ENCODE results near the gene ZSWIM4. TPM values are rescaled to one million over a fixed set of nuclear protein-coding genes. Genes with fewer than 3 reads are reported as not detected.
"Not testable (repeated sequence)": the region's sequence is repeated elsewhere in the genome, so short reads cannot be mapped to it uniquely, and the experiment has no call there.

ZSWIM4 gene
- polyA plus RNA-seq, 1 donor (not counting 4 experiments of a cell fraction or from before 2014, with no cell fraction given) = 0.71 TPM

DNA sequence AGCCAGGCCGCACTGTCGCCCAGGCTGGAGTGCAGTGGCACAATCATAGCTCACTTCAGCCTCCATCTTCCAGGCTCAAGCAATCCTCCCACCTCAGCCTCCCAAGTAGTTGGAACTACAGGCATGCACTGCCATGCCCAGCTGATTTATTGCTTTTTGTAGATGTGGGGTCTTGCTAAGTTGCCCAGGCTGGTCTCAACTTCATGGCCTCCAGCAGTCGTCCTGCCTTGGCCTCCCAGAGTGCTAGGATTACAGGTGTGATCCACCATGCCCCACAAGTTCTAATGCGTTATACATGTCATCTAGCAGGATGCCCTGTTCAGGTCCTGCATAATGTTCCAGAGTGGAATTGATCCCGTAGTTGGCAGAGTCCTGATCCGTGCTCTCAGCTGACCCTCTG is 16.4 kb upstream of the ZSWIM4 start:
- TF ChIP-seq, protein P1, sequence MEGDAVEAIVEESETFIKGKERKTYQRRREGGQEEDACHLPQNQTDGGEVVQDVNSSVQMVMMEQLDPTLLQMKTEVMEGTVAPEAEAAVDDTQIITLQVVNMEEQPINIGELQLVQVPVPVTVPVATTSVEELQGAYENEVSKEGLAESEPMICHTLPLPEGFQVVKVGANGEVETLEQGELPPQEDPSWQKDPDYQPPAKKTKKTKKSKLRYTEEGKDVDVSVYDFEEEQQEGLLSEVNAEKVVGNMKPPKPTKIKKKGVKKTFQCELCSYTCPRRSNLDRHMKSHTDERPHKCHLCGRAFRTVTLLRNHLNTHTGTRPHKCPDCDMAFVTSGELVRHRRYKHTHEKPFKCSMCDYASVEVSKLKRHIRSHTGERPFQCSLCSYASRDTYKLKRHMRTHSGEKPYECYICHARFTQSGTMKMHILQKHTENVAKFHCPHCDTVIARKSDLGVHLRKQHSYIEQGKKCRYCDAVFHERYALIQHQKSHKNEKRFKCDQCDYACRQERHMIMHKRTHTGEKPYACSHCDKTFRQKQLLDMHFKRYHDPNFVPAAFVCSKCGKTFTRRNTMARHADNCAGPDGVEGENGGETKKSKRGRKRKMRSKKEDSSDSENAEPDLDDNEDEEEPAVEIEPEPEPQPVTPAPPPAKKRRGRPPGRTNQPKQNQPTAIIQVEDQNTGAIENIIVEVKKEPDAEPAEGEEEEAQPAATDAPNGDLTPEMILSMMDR (optimal IDR thresholded peaks at IDR 0.05 in 1 of 3, IDR thresholded peaks at IDR 0.05 in 1 of 3, conservative IDR thresholded peaks at IDR 0.05 in 1 of 3; ENCODE audit: extremely low read depth in 1 of 3, insufficient read depth in 2 of 3, low read length in 3 of 3) = no peak
- no peak for TF ChIP-seq EZH2 (IDR thresholded peaks at IDR 0.05; ENCODE audit: low read length)
- dilution Hi-C loops (cut with MboI; ENCODE audit: extremely low pct_ligation_motif_present, low sequenced_read_pairs) = no loop called here
- H3K4me2 ChIP-seq (ENCODE audit: control insufficient read depth, extremely low read depth, insufficient read depth, low read depth, low read length) = no peak overlapping the region
- H4K20me1 ChIP-seq (ENCODE audit: control insufficient read depth, extremely low read depth, insufficient read depth, low read length) = no peaks in the 10 kb centered on the region
- FAIRE-seq = no peak
- peaks cover 27% of the 10 kb centered on the region for H3K79me2 ChIP-seq (ENCODE audit: control insufficient read depth, insufficient read depth, low read length)
- H3K9me3 ChIP-seq (ENCODE audit: control insufficient read depth, low read depth, low read length) = no peaks in the 10 kb centered on the region
- H3K4me3 ChIP-seq (ENCODE audit: control insufficient read depth in 2 of 3, extremely low read depth in 1 of 3, insufficient read depth in 2 of 3, low read depth in 1 of 3, low read length in 3 of 3) = no peak overlapping the region
- peaks cover 23 to 25% of the 10 kb centered on the region in 2 experiments for H3K36me3 ChIP-seq (ENCODE audit: control insufficient read depth in 2 of 2, extremely low read depth in 1 of 2, insufficient read depth in 2 of 2, low read length in 2 of 2)
- no peak overlapping the region for H3K9ac ChIP-seq (ENCODE audit: control insufficient read depth, extremely low read depth, insufficient read depth, low read length)
- no peaks in the 10 kb centered on the region for H3K27me3 ChIP-seq (ENCODE audit: control insufficient read depth, extremely low read depth, insufficient read depth, low read length)
- no peaks in the 10 kb centered on the region for H3K9me1 ChIP-seq (ENCODE audit: control insufficient read depth, extremely low read depth, insufficient read depth, low read length)
- DNase-seq (ENCODE audit: low read depth, low spot score) = no peak
- no peak overlapping the region for H3K27ac ChIP-seq (ENCODE audit: control insufficient read depth, insufficient read depth, low read length)
- no peak overlapping the region for H2AFZ ChIP-seq (ENCODE audit: control insufficient read depth, low read length)
- peaks cover 17% of the 10 kb centered on the region for H3K4me1 ChIP-seq (ENCODE audit: control insufficient read depth, extremely low read depth, insufficient read depth, low read length)

DNA sequence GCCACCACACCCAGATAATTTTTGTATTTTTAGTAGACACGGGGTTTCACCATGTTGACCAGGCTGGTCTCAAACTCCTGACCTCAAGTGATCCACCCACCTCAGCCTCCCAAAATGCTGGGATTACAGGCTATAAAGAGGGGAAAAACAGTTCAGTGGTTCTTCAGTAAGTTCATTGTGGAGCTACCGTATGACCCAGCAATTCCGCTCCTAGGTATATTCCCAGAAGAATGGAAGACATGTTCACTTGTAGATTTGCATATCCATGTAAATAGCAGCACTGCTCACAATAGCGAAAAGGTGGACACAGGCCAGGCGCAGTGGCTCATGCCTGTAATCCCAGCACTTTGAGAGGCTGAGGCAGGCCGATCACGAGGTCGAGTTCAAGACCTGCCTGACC is 15.4 kb upstream of the ZSWIM4 start:
- DNase-seq (ENCODE audit: low read depth, low spot score); H3K4me3 ChIP-seq (ENCODE audit: control insufficient read depth in 2 of 3, extremely low read depth in 1 of 3, insufficient read depth in 2 of 3, low read depth in 1 of 3, low read length in 3 of 3); H3K9ac ChIP-seq (ENCODE audit: control insufficient read depth, extremely low read depth, insufficient read depth, low read length); H3K9me3 ChIP-seq (ENCODE audit: control insufficient read depth, low read depth, low read length); FAIRE-seq; H3K27me3 ChIP-seq (ENCODE audit: control insufficient read depth, extremely low read depth, insufficient read depth, low read length); dilution Hi-C loops (cut with MboI; ENCODE audit: extremely low pct_ligation_motif_present, low sequenced_read_pairs); H4K20me1 ChIP-seq (ENCODE audit: control insufficient read depth, extremely low read depth, insufficient read depth, low read length); H3K9me1 ChIP-seq (ENCODE audit: control insufficient read depth, extremely low read depth, insufficient read depth, low read length); H3K4me2 ChIP-seq (ENCODE audit: control insufficient read depth, extremely low read depth, insufficient read depth, low read depth, low read length); H2AFZ ChIP-seq (ENCODE audit: control insufficient read depth, low read length); H3K27ac ChIP-seq (ENCODE audit: control insufficient read depth, insufficient read depth, low read length): not testable (repeated sequence)
- peaks cover 21% of the 10 kb centered on the region for H3K79me2 ChIP-seq (ENCODE audit: control insufficient read depth, insufficient read depth, low read length)
- peaks cover 17% of the 10 kb centered on the region for H3K4me1 ChIP-seq (ENCODE audit: control insufficient read depth, extremely low read depth, insufficient read depth, low read length)
- H3K36me3 ChIP-seq (ENCODE audit: control insufficient read depth in 2 of 2, extremely low read depth in 1 of 2, insufficient read depth in 2 of 2, low read length in 2 of 2) = peaks cover 23 to 25% of the 10 kb centered on the region in 2 experiments

DNA sequence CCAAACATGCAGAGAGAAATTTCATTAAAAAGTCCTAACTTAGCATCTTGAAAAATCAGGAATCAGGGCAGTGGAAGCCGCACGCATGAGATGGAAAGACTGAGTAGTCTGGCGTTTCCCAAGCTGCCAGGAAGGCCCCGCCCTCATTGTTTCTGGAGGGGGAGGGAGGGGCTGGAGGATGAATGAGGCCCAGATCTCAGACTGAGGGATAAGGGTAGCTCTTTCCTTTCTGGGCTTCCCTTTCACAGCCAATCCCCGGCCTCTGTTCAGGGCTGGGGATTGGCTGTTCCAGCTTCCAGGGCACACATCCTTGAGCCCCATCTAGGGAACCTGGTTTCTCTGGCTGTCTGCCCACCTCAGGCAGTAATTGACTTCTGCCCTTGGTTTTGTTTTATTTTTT is 13.7 kb upstream of the ZSWIM4 start:
- no peak for TF ChIP-seq EZH2 (IDR thresholded peaks at IDR 0.05; ENCODE audit: low read length)
- TF ChIP-seq, protein P1 (optimal IDR thresholded peaks at IDR 0.05 in 1 of 3, IDR thresholded peaks at IDR 0.05 in 1 of 3, conservative IDR thresholded peaks at IDR 0.05 in 1 of 3; ENCODE audit: extremely low read depth in 1 of 3, insufficient read depth in 2 of 3, low read length in 3 of 3) = no peak
- H3K27me3 ChIP-seq (ENCODE audit: control insufficient read depth, extremely low read depth, insufficient read depth, low read length) = no peaks in the 10 kb centered on the region
- no peak overlapping the region for H3K9ac ChIP-seq (ENCODE audit: control insufficient read depth, extremely low read depth, insufficient read depth, low read length)
- no peak for FAIRE-seq
- no peaks in the 10 kb centered on the region for H3K9me1 ChIP-seq (ENCODE audit: control insufficient read depth, extremely low read depth, insufficient read depth, low read length)
- H3K9me3 ChIP-seq (ENCODE audit: control insufficient read depth, low read depth, low read length) = no peaks in the 10 kb centered on the region
- peaks cover 4% of the 10 kb centered on the region for H3K79me2 ChIP-seq (ENCODE audit: control insufficient read depth, insufficient read depth, low read length)
- dilution Hi-C loops (cut with MboI; ENCODE audit: extremely low pct_ligation_motif_present, low sequenced_read_pairs) = no loop called here
- H3K4me3 ChIP-seq (ENCODE audit: control insufficient read depth in 2 of 3, extremely low read depth in 1 of 3, insufficient read depth in 2 of 3, low read depth in 1 of 3, low read length in 3 of 3) = no peak overlapping the region
- no peaks in the 10 kb centered on the region for H4K20me1 ChIP-seq (ENCODE audit: control insufficient read depth, extremely low read depth, insufficient read depth, low read length)
- no peak for DNase-seq (ENCODE audit: low read depth, low spot score)
- peaks cover 13% of the 10 kb centered on the region for H3K4me1 ChIP-seq (ENCODE audit: control insufficient read depth, extremely low read depth, insufficient read depth, low read length)
- peaks cover 17 to 21% of the 10 kb centered on the region in 2 experiments for H3K36me3 ChIP-seq (ENCODE audit: control insufficient read depth in 2 of 2, extremely low read depth in 1 of 2, insufficient read depth in 2 of 2, low read length in 2 of 2)
- H3K4me2 ChIP-seq (ENCODE audit: control insufficient read depth, extremely low read depth, insufficient read depth, low read depth, low read length) = no peak overlapping the region
- H3K27ac ChIP-seq (ENCODE audit: control insufficient read depth, insufficient read depth, low read length) = no peak overlapping the region
- H2AFZ ChIP-seq (ENCODE audit: control insufficient read depth, low read length) = no peak overlapping the region

All from keratinocyte (primary cell).